WI38 (cell line): ENCODE data around the gene DDX50.
A peak's percentile ranks its signal among the peaks of the same experiment; 100 is the strongest.

Experiments used
- H3K4me3 ChIP-seq: 2 replicates; pipeline ENCODE4 v1.5.1; 2011; ENCODE audit warnings: low read depth, mild to moderate bottlenecking, control low read depth, low read length
- CTCF ChIP-seq: IDR thresholded peaks from 2 replicates; pipeline ENCODE4 v1.5.1; 2012; ENCODE audit warnings: low read depth, mild to moderate bottlenecking, control low read depth, low read length

DDX50 gene

GRCh38 chr10:68989317-68989990 is 88.3 kb downstream of the DDX50 start:
- TF ChIP-seq CTCF = no peak
- H3K4me3 ChIP-seq = peak overlapping the region; percentile 98

GRCh38 chr10:68992636-68993440 is 91.7 kb downstream of the DDX50 start:
- peak overlapping the region; percentile 25 for H3K4me3 ChIP-seq
- TF ChIP-seq CTCF = no peak
